Medulla oblongata (tissue), 1 donor: Measurements from ENCODE around the gene CASTOR2.
A peak's percentile ranks its signal among the peaks of the same experiment; 100 is the strongest.
"Not testable (repeated sequence)": the region's sequence is repeated elsewhere in the genome, so short reads cannot be mapped to it uniquely, and the experiment has no call there.

ENCODE experiments used
- DNase-seq: peaks from one replicate; pipeline ENCODE4 v3.0.0-alpha.2; 2015; ENCODE audit errors: extremely low spot score

Gene CASTOR2

DNA sequence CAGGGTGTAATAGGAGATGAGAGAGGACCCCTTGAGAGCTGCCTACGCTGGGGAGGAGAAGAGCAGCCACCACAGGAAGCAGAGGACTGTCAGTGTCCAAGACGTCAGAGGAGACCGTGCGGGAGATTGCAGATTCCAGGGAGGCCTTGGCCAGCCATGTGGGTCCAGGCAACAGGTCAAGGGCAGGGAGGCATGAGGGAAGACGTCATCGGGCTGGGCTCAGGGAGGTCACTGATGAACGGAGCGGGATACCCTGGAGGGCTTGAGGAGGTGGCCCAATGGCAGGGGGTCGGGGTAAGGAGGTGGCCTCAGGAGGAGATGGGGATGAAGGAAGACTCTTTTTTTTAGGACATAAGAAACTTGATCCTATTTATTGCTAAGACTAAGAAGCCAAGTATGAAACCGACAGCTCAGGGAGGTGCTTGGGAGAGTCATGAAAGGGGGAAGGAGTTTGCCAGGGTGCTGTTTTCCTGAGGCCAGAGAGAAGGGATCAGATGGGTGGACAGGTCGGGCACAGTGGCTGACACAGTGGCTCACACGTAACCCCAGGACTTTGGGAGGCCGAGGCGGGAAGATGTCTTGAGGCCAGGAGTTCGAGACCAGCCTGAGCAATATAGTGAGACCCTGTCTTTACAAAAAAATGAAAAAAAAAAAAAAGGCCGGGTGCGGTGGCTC, 30.5 kb downstream of the CASTOR2 start:
- DNase-seq = not testable (repeated sequence)

GRCh38 chr7:74996361-74996760, 31.9 kb downstream of the CASTOR2 start:
- DNase-seq = not testable (repeated sequence)

DNA sequence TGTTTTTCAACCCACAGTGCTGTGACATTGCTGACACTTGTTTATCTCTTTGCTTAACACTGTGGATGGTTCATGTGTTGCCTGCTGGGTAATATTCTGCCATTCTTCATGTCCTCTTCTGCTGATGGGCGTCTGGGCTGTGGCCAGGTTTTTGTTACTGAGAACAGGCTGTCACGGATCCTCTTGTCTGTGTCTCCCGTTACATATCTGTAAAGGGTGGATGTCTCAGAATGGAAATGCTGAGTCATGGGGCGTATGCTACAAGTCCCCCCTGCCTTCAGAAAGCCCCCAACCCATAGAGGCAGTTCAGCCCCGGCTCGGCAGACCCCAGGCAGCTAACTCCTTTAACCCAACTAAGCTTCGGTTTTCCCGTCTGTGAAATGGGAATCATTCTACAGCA, 33.3 kb downstream of the CASTOR2 start:
- DNase-seq = not testable (repeated sequence)

DNA sequence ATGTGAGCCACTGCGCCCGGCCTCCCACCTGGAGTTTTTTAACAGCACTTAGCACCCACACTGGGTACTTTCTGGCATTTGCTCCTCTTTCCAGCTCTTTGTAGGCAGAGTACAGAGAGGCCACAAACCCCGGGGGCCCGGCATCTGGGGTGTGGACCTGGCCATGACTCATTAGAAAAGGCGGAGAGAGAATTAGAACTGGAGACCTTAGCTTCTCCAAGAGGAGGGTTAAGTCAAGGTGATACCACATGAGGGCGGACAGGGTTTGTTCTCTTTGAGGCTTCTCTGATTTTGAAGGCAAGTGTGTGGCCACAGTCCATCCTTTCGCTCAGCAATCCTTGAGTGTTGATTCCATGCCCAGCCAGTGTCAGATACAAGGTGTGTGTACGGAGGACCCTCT, 36.9 kb downstream of the CASTOR2 start:
- not testable (repeated sequence) for DNase-seq

GRCh38 chr7:75010036-75010435, 45.5 kb downstream of the CASTOR2 start:
- no peak for DNase-seq

DNA sequence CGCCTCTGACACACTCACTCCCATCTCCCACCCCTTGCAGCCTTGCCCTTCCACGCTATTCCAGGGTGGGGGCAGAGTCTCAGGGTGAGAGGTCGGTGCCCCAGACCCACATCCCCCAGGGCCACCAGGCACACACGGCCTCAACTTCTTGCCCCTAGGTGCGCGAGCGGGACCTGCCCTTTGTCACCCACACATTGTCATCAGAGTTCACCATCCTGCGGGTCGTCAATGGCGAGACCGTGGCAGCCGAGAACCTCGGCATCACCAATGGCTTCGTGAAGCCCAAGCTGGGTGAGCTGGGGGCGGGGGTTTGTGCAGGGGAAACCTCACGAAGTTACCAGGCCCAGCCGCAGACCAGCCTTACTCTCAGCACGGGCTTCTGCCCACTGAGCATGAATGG, 53.3 kb downstream of the CASTOR2 start:
- DNase-seq = no peak

GRCh38 chr7:75018570-75019364, 54.3 kb downstream of the CASTOR2 start:
- no peak for DNase-seq

DNA sequence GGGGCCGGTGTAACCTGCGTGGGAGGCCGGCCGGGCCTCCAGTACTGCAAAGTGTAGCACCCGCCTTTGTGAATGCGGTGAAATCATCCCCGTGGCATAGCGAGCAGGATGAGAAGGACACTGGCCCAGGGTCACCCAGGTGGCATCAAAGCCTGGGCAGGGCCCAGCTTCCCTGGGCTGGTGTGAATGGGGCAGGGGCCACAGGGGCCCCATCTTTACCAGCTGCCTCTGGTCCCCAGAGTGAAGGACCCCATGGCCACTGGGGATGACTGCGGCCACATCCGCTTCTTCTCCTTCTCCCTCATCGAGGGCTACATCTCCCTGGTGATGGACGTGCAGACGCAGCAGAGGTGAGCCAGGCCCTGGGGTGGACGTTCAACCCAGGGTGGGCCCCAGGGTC, 55.3 kb downstream of the CASTOR2 start:
- DNase-seq = no peak

- no peak for DNase-seq
These were observed 60.4 kb downstream of the CASTOR2 start for GRCh38 chr7:75024922-75025321.

DNA sequence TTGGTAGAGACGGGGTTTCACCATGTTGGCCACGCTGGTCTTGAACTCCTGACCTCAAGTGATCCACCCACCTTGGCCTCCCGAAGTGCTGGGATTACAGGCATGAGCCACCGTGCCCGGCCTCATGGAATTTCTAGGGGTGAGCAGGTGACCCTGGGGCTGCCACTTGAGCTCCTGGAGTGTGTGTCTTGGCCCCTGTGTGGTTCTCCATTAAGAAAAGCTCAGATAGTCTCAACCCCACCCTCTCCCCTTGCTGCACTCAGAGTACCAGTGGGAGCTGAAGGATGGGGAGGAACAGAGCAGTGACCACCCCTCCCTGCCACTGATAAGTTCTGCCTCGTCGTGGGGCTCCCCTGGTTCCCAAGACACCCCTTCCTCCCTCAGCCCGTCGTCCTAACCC, 63.8 kb downstream of the CASTOR2 start:
- no peak for DNase-seq

GRCh38 chr7:75033064-75033463, 68.6 kb downstream of the CASTOR2 start:
- DNase-seq = no peak

DNA sequence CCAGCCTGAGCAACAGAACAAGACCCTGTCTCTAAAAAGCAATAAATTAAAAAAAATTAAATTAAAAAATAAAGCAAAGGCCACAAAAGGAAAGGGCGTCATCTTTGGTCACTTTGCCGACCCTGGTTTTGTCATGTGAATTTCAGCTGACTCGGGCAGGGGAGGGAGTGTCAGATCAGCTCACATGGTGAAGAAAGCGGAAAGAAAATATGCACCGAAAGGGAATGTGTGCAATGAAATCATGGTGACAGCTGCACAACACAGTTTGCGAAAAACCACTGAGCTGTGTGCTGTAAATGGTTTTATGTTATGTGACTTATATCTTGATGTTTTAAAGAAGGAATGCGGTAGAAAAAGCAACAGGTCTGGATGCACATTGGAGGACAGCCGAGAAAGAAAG, 69.3 kb downstream of the CASTOR2 start:
- DNase-seq = no peak

DNA sequence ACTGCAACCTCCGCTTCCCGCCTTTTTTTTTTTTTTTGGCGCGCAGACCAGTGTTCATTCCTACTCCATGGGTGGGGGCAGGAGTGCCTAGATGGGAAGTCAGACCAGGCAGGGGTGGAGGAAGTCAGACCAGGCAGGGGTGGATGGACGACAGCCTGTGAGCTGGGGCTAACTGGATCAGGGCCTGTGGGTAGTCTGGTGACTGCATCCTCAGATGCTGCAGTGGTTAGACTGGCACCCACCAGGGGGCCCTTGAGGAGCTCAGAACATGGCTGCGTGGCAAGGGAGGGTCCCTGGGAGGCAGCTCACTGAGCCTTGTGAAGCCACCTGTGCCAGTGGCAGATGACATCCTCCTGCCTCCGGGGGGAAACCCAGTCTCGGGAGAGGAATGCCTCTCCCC, 74.0 kb downstream of the CASTOR2 start:
- no peak for DNase-seq

- DNase-seq = no peak
These were observed 74.7 kb downstream of the CASTOR2 start for GRCh38 chr7:75039166-75039565.

DNA sequence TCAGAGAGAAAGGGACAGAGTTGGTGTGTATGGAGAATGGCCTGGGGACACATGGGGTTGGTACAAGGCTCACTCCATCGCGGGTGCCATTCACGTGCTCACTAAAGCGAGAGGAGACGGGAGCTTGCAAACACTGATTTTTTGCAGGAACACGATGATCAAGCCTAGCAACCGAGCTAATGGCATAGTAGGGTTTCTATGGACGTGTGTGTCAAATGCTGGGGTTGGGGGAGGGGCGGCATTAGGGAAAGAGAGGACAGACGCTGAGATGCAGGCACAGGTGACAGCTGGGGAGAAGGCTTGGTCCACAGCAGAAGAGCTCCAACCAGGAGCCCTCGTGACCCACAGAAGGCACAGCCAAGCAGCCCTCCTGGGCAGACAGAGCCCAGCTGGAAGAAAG, 75.2 kb downstream of the CASTOR2 start:
- DNase-seq = no peak

- DNase-seq = no peak
These were observed 76.0 kb downstream of the CASTOR2 start for GRCh38 chr7:75040512-75040911.

- peak; percentile 41 for DNase-seq
These were observed 77.8 kb downstream of the CASTOR2 start for GRCh38 chr7:75042286-75042685.

- DNase-seq = no peak
These were observed 78.6 kb downstream of the CASTOR2 start for GRCh38 chr7:75042831-75043703.

- DNase-seq = no peak
These were observed 81.4 kb downstream of the CASTOR2 start for GRCh38 chr7:75045881-75046280.

DNA sequence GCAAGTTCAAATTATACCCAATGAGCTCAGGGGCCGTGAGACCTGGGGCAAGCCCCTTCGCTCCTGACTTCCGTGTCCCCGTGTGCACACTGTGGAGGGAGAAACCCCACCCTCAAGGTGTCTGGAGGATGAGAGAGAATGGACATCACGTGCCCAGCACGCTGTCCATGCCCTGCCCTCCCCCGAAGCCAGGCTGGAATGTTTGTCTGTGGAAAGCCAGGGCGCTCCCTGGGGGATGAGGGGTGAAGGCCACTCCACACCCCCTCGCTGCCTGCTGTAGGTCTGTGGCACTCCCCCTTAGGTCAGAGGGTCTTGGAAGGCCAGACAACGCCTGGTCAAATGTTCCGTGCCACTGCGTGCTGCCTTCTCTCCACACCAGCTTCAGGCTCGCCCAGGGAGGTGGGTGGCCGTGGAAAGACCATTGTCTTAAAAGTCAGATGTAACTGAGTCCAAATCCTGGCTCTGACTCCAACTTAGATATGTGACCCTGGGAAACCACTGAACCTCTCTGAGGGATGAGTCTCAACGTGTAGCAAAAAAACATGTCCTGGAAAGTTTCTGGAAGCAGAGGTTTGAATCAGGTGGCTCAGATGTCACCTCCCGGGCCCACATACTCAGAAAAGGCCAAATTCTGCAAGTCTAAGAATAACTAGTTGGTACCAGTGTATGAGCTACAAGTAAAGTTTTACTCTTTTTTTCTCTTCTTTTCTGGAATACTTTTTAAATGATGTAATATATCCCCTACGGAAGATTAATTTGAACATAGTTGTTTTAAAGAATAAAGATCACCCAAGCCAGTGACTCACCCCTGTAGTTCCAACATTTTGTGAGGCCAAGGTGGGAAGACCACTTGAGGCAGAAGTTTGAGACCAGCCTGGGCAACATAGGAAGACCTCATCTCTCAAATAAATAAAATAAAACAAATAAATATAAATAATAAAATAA, 84.2 kb downstream of the CASTOR2 start:
- no peak for DNase-seq

- DNase-seq = no peak
These were observed 85.3 kb downstream of the CASTOR2 start for GRCh38 chr7:75049817-75050216.
